Hepatocyte (in vitro differentiated cells): ENCODE results near the gene PADI2. TPM values are rescaled to one million over a fixed set of nuclear protein-coding genes. Genes with fewer than 3 reads are reported as not detected.

Experiments
- DNase-seq: peaks from one replicate; pipeline ENCODE4 v3.0.0-alpha.2; 2016; ENCODE audit warnings: low spot score
- H2AFZ ChIP-seq: fragments of 200-600 bp; sonication (generic); 2 replicates; pipeline ENCODE4 v1.6.0; 2016; ENCODE audit warnings: antibody characterized with exemption, mild to moderate bottlenecking
- H3K27ac ChIP-seq: fragments of 200-600 bp; sonication (generic); 2 replicates; pipeline ENCODE4 v1.5.1; 2016; ENCODE audit warnings: mild to moderate bottlenecking
- H3K27me3 ChIP-seq: fragments of 200-600 bp; sonication (generic); 2 replicates; pipeline ENCODE4 v1.6.1; 2016
- H3K36me3 ChIP-seq: fragments of 200-600 bp; sonication (generic); replicated peaks from 2 replicates; pipeline ENCODE4 v1.5.1; 2016; ENCODE audit warnings: low read depth; ENCODE audit not compliant: insufficient read depth
- H3K4me1 ChIP-seq: fragments of 200-600 bp; sonication (generic); 2 replicates; pipeline ENCODE4 v1.5.1; 2016; ENCODE audit warnings: mild to moderate bottlenecking, moderate library complexity; ENCODE audit not compliant: insufficient read depth
- H3K4me2 ChIP-seq: fragments of 200-600 bp; sonication (generic); 2 replicates; pipeline ENCODE4 v1.6.0; 2016
- H3K4me3 ChIP-seq: fragments of 200-600 bp; sonication (generic); 2 replicates; pipeline ENCODE4 v1.5.1; 2016; ENCODE audit warnings: mild to moderate bottlenecking
- H3K79me2 ChIP-seq: fragments of 200-600 bp; sonication (generic); 2 replicates; pipeline ENCODE4 v1.6.0; 2017; ENCODE audit warnings: mild to moderate bottlenecking
- H3K9me2 ChIP-seq: fragments of 200-600 bp; sonication (generic); replicated peaks from 2 replicates; pipeline ENCODE4 v1.6.0; 2017; ENCODE audit warnings: mild to moderate bottlenecking; ENCODE audit not compliant: insufficient read depth
- H3K9me3 ChIP-seq: fragments of 200-600 bp; sonication (generic); 2 replicates; pipeline ENCODE4 v1.5.1; 2016; ENCODE audit warnings: low read depth, mild to moderate bottlenecking
- H4K20me1 ChIP-seq: fragments of 200-600 bp; sonication (generic); 2 replicates; pipeline ENCODE4 v1.6.0; 2016; ENCODE audit warnings: mild to moderate bottlenecking; ENCODE audit not compliant: insufficient read depth, poor library complexity, severe bottlenecking
- EZH2 ChIP-seq: fragments of 200-600 bp; sonication (generic); IDR thresholded peaks from 2 replicates; pipeline ENCODE4 v1.6.1; 2016; ENCODE audit warnings: antibody characterized with exemption, mild to moderate bottlenecking, borderline replicate concordance
- EZH2phosphoT487 ChIP-seq: fragments of 200-600 bp; sonication (generic); IDR thresholded peaks from one replicate; pipeline ENCODE4 v1.6.1; 2018; ENCODE audit warnings: antibody characterized with exemption, mild to moderate bottlenecking, low read depth, moderate library complexity; ENCODE audit not compliant: unreplicated experiment, severe bottlenecking
- WGBS: methylation state at CpG from one replicate; pipeline ENCODE4 v1.1.6; 2016; ENCODE audit warnings: low lambda C conversion rate; ENCODE audit errors: missing lambda C conversion rate; 5-methylcytosine and 5-hydroxymethylcytosine counted together
- polyA plus RNA-seq: library from polyadenylated mRNA; unstranded; fragments of >200 nt; fragmentation: Nextera tagmentation; extraction: Ambion mirVana; gene quantifications from 2 replicates; pipeline ENCODE4 v1.2.1, GENCODE V29; 2016
- total RNA-seq: library from RNA; depleted of rRNA; stranded (reverse); fragments of >200 nt; gene quantifications from 2 replicates; pipeline ENCODE4 v1.2.3, GENCODE V29; 2014
- TF ChIP-seq, protein P1 (sequence below): fragments of 200-600 bp; sonication (generic); IDR thresholded peaks from 2 replicates; pipeline ENCODE4 v1.5.1; 2016; ENCODE audit warnings: antibody characterized with exemption, mild to moderate bottlenecking; ENCODE audit not compliant: poor library complexity

The PADI2 gene
- total and polyA plus RNA-seq, 2 experiments from 2014 or later: 10.6 to 11.3 TPM

DNA sequence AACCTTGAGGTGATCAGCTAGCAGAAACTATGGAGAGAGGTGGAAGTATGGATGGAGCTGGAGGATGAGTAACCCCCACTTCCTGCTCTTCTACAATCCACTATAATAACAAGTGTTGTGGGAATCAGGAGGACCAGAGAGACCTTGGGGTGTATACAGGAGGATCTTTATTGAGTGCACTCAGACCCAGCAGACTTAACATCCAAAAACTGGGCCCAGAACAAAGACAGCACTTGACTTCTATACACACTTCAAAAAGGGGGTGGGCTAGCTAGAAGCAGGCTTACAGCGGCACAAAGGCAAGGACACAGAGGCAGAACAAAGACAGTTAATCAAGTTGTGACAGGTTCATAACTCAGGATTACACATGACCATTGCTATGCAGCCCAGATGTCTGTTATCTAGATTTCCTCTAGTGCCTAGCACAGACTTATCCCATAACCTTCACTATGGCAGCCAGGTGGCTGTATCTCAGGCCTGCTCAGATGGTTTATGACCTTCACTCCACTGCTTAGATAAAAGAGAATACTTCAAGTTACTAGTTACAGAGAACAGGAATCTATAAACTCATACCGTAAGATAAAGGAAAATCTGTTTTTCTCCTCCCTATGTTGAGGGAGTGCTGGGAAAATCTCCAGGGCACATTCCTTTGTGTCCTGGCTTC lies 36.1 kb upstream of the PADI2 start:
- no peak overlapping the region for H2AFZ ChIP-seq

DNA sequence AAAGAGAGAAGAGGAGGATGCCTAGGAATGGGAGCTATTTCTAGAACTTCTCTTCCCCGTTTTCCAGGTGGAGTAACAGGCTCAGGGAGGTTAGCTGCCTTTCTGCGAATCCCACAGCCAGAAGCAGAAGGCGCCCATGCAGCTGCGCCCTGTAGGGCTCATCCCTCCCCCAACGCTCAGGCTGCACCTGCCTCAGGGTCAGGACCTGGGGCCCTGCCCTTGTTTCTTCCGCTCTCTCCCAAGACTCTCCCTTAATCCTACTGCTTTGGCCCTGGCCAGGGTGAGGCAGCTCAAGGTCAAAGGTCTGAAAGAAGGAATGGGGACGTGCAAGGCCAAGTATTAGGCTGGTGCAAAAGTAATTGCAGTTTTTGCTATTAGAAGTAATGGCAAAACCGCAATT lies 30.5 kb upstream of the PADI2 start:
- Histone ChIP-seq H3K79me2 (no peaks in the 10 kb centered on the region), H3K27me3 (no peaks in the 10 kb centered on the region), H2AFZ (no peak overlapping the region), H3K27ac (no peak overlapping the region), H3K9me2 (no peaks in the 10 kb centered on the region), H4K20me1 (no peaks in the 10 kb centered on the region), H3K4me1 (no peaks in the 10 kb centered on the region), H3K9me3 (no peaks in the 10 kb centered on the region), H3K4me2 (no peak overlapping the region), H3K36me3 (no peaks in the 10 kb centered on the region), H3K4me3 (no peak overlapping the region)
- DNase-seq: no peak
- TF ChIP-seq, protein P1, sequence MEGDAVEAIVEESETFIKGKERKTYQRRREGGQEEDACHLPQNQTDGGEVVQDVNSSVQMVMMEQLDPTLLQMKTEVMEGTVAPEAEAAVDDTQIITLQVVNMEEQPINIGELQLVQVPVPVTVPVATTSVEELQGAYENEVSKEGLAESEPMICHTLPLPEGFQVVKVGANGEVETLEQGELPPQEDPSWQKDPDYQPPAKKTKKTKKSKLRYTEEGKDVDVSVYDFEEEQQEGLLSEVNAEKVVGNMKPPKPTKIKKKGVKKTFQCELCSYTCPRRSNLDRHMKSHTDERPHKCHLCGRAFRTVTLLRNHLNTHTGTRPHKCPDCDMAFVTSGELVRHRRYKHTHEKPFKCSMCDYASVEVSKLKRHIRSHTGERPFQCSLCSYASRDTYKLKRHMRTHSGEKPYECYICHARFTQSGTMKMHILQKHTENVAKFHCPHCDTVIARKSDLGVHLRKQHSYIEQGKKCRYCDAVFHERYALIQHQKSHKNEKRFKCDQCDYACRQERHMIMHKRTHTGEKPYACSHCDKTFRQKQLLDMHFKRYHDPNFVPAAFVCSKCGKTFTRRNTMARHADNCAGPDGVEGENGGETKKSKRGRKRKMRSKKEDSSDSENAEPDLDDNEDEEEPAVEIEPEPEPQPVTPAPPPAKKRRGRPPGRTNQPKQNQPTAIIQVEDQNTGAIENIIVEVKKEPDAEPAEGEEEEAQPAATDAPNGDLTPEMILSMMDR: no peak
- TF ChIP-seq EZH2: no peak
- TF ChIP-seq EZH2phosphoT487: no peak
- 85% methylated on average over 8 of the region's 8 CpGs for WGBS

More for the DNA sequence above, 36.1 kb upstream of the PADI2 start:
- H3K4me3 ChIP-seq: no peak overlapping the region
- no peaks in the 10 kb centered on the region for H3K9me3 ChIP-seq
- peak overlapping the region; percentile 68 for H3K27ac ChIP-seq
- H3K36me3 ChIP-seq: no peaks in the 10 kb centered on the region
- H4K20me1 ChIP-seq: no peaks in the 10 kb centered on the region
- H3K79me2 ChIP-seq: no peaks in the 10 kb centered on the region
- 20% methylated on average over 2 of the region's 2 CpGs for whole genome bisulfite sequencing
- no peak for TF ChIP-seq EZH2
- no peak for TF ChIP-seq EZH2phosphoT487
- TF ChIP-seq, protein P1: no peak
- no peaks in the 10 kb centered on the region for H3K27me3 ChIP-seq
- H3K4me2 ChIP-seq: no peak overlapping the region
- no peaks in the 10 kb centered on the region for H3K9me2 ChIP-seq
- peak; percentile 30 for DNase-seq
- H3K4me1 ChIP-seq: no peaks in the 10 kb centered on the region

DNA sequence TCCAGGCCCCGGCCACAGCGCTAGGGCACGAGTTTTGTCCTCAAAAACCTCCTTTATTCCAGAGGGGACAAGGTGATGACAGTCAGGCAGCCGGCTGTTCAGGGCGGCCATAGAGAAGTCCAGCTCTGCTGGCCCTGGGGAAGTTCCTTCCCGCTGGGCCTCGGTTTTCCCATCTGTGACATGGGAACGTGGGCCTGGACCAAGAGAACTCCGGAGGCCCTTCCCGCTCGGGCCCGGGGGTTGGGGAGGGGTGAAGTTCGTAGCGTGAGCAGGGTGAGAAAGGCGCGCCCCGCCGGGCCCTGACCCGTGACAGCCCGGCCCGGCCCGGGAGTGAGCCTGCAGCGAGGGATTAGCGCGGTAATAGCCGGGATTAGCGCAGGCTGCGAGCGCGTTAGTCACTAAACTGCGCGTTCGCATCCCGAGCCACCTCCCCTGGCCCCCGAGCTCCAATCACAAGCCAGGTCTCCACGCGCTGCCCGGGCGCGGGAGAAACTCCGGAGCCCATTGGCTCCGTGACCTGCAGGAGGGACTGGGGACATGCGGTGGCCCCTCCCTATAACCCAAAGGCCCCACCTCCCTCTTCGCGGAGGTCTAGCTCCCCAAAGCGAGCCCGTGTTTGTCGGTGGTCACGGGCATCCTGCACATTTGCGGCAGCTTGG lies 29.8 kb upstream of the PADI2 start:
- H3K4me2 ChIP-seq: no peak overlapping the region
- WGBS: 97% methylated on average over 50 of the region's 50 CpGs
- no peak for DNase-seq
- H4K20me1 ChIP-seq: no peaks in the 10 kb centered on the region
- no peaks in the 10 kb centered on the region for H3K27me3 ChIP-seq
- TF ChIP-seq, protein P1: no peak
- TF ChIP-seq EZH2: no peak
- no peak for TF ChIP-seq EZH2phosphoT487
- H3K9me2 ChIP-seq: no peaks in the 10 kb centered on the region
- H3K79me2 ChIP-seq: no peaks in the 10 kb centered on the region
- no peaks in the 10 kb centered on the region for H3K9me3 ChIP-seq
- no peak overlapping the region for H3K4me3 ChIP-seq
- H3K27ac ChIP-seq: no peak overlapping the region
- no peaks in the 10 kb centered on the region for H3K36me3 ChIP-seq
- no peak overlapping the region for H2AFZ ChIP-seq
- H3K4me1 ChIP-seq: no peaks in the 10 kb centered on the region
